C4-2B (cell line): ENCODE measurements around the gene NLRP6.

Source experiments
- H3K27ac ChIP-seq: fragments of 450-650 bp; 2 replicates; pipeline ENCODE4 v1.5.1; 2017
- CTCF ChIP-seq: fragments of 450-650 bp; conservative IDR thresholded peaks from 2 replicates; pipeline ENCODE4 v1.5.1; 2017; ENCODE audit warnings: mild to moderate bottlenecking
- ZFX ChIP-seq: fragments of 450-650 bp; IDR thresholded peaks from 2 replicates; pipeline ENCODE4 v1.6.1; 2017

Gene NLRP6

GRCh38 chr11:250740-251299 lies 27.4 kb upstream of the NLRP6 start:
- TF ChIP-seq ZFX: no peak
- peak; percentile 77 for TF ChIP-seq CTCF
- no peak overlapping the region for H3K27ac ChIP-seq

- no peak for TF ChIP-seq CTCF
- TF ChIP-seq ZFX: no peak
- no peak overlapping the region for H3K27ac ChIP-seq
Observed at GRCh38 chr11:251550-251949, 26.7 kb upstream of the NLRP6 start.

- TF ChIP-seq ZFX (no peak), CTCF (no peak)
- no peak overlapping the region for H3K27ac ChIP-seq
Observed at GRCh38 chr11:252666-253065, 25.5 kb upstream of the NLRP6 start.

- H3K27ac ChIP-seq: no peak overlapping the region
- TF ChIP-seq CTCF (no peak), ZFX (no peak)
Observed at GRCh38 chr11:253160-253885, 24.9 kb upstream of the NLRP6 start.

GRCh38 chr11:253886-254270 lies 24.3 kb upstream of the NLRP6 start:
- no peak for TF ChIP-seq CTCF
- TF ChIP-seq ZFX: no peak
- H3K27ac ChIP-seq: no peak overlapping the region

- TF ChIP-seq ZFX (no peak), CTCF (no peak)
- H3K27ac ChIP-seq: no peak overlapping the region
Observed at GRCh38 chr11:255176-255575, 23.0 kb upstream of the NLRP6 start.

GRCh38 chr11:255816-256215 lies 22.4 kb upstream of the NLRP6 start:
- no peak overlapping the region for H3K27ac ChIP-seq
- TF ChIP-seq ZFX (no peak), CTCF (no peak)
